WERI-Rb-1 (cell line): ENCODE results near the gene MAST4.

Experiments used
- DNase-seq: peaks from one replicate; pipeline ENCODE4 v3.0.0-alpha.2; 2020
- H3K27ac ChIP-seq: fragments of 250-450 bp; sonication (Bioruptor Pico); 2 replicates; pipeline ENCODE4 v1.5.1; 2020; ENCODE audit warnings: mild to moderate bottlenecking, moderate library complexity
- H3K27me3 ChIP-seq: fragments of 250-450 bp; sonication (Bioruptor Pico); 2 replicates; pipeline ENCODE4 v1.5.1; 2021; ENCODE audit warnings: mild to moderate bottlenecking, low read depth, moderate library complexity; ENCODE audit not compliant: insufficient read depth, severe bottlenecking
- H3K36me3 ChIP-seq: fragments of 250-450 bp; sonication (Bioruptor Pico); 2 replicates; pipeline ENCODE4 v1.5.1; 2020; ENCODE audit warnings: mild to moderate bottlenecking, moderate library complexity
- H3K4me3 ChIP-seq: 2 replicates; pipeline ENCODE4 v1.5.1; 2011; ENCODE audit warnings: low read depth, mild to moderate bottlenecking, control low read depth, low read length
- H3K9me3 ChIP-seq: fragments of 250-450 bp; sonication (Bioruptor Pico); 2 replicates; pipeline ENCODE4 v1.5.1; 2021; ENCODE audit warnings: mild to moderate bottlenecking, moderate library complexity; ENCODE audit not compliant: severe bottlenecking
- CTCF ChIP-seq: IDR thresholded peaks from 2 replicates; pipeline ENCODE4 v1.5.1; 2011; ENCODE audit warnings: low read depth, mild to moderate bottlenecking, control low read depth, inconsistent platforms, low read length

Gene MAST4

GRCh38 chr5:66704790-66705425 lies 108.7 kb downstream of the MAST4 start:
- no peaks in the 10 kb centered on the region for H3K36me3 ChIP-seq
- no peak overlapping the region for H3K4me3 ChIP-seq
- TF ChIP-seq CTCF: no peak
- no peak overlapping the region for H3K27ac ChIP-seq
- no peaks in the 10 kb centered on the region for H3K9me3 ChIP-seq
- DNase-seq: no peak
- H3K27me3 ChIP-seq: no peaks in the 10 kb centered on the region

- TF ChIP-seq CTCF: no peak
- H3K27ac ChIP-seq: no peak overlapping the region
- no peak for DNase-seq
- no peaks in the 10 kb centered on the region for H3K36me3 ChIP-seq
- no peak overlapping the region for H3K4me3 ChIP-seq
- peaks cover 3% of the 10 kb centered on the region for H3K9me3 ChIP-seq
- H3K27me3 ChIP-seq: no peaks in the 10 kb centered on the region
Observed at GRCh38 chr5:66708368-66708767, 112.2 kb downstream of the MAST4 start.

- no peak for TF ChIP-seq CTCF
- Histone ChIP-seq H3K4me3 (no peak overlapping the region), H3K9me3 (peaks cover 3% of the 10 kb centered on the region), H3K27me3 (no peaks in the 10 kb centered on the region), H3K27ac (no peak overlapping the region), H3K36me3 (no peaks in the 10 kb centered on the region)
- no peak for DNase-seq
Observed at GRCh38 chr5:66710557-66711088, 114.4 kb downstream of the MAST4 start.

- H3K9me3 ChIP-seq: peaks cover 3% of the 10 kb centered on the region
- H3K27ac ChIP-seq: no peak overlapping the region
- no peak overlapping the region for H3K4me3 ChIP-seq
- no peaks in the 10 kb centered on the region for H3K27me3 ChIP-seq
- no peak for DNase-seq
- no peaks in the 10 kb centered on the region for H3K36me3 ChIP-seq
- no peak for TF ChIP-seq CTCF
Observed at GRCh38 chr5:66713998-66714397, 117.8 kb downstream of the MAST4 start.

GRCh38 chr5:66717455-66718373 lies 121.5 kb downstream of the MAST4 start:
- Histone ChIP-seq H3K36me3 (no peaks in the 10 kb centered on the region), H3K27me3 (no peaks in the 10 kb centered on the region), H3K27ac (no peak overlapping the region), H3K4me3 (no peak overlapping the region), H3K9me3 (no peaks in the 10 kb centered on the region)
- DNase-seq: no peak
- no peak for TF ChIP-seq CTCF
